B cell (primary cell): ENCODE results near the gene ATG7.

Experiments used
- CTCF ChIP-seq: fragments of 200-600 bp; IDR thresholded peaks from one replicate; pipeline ENCODE4 v1.8.0; 2022; ENCODE audit warnings: antibody characterized with exemption, mild to moderate bottlenecking
- EZH2 ChIP-seq: IDR thresholded peaks from 2 replicates; pipeline ENCODE4 v1.6.1; 2012; ENCODE audit warnings: borderline replicate concordance, low read depth, mild to moderate bottlenecking, moderate library complexity, low read length; ENCODE audit not compliant: insufficient read depth, poor library complexity, severe bottlenecking

GRCh38 chr3:11578169-11578568 lies 306.0 kb downstream of the ATG7 start:
- no peak for TF ChIP-seq CTCF
- TF ChIP-seq EZH2, result no peak
